ENCODE results near the gene CBLN1. TPM values are rescaled to one million over a fixed set of nuclear protein-coding genes. Genes with fewer than 3 reads are reported as not detected.

Gene CBLN1
- total and polyA plus RNA-seq, 4 donors, result 0.14 to 0.55 (median 0.33) TPM; not detected in 1

- H3K4me3 ChIP-seq (ENCODE audit: low read depth in 1 of 3, low read length in 3 of 3), result no peak overlapping the region
- H3K4me1 ChIP-seq (ENCODE audit: control insufficient read depth in 4 of 4, insufficient read depth in 4 of 4, low read length in 3 of 4), result no peaks in the 10 kb centered on the region
- no peak overlapping the region for H3K27ac ChIP-seq (ENCODE audit: low read depth in 1 of 2, low read length in 2 of 2)
- TF ChIP-seq TAF1 (conservative IDR thresholded peaks at IDR 0.05), result no peak
- TF ChIP-seq FOXA1 (IDR thresholded peaks at IDR 0.05), result no peak
- TF ChIP-seq EGR1 (IDR thresholded peaks at IDR 0.05; ENCODE audit: low read depth in 2 of 2), result no peak
- no peak for TF ChIP-seq CTCF (IDR thresholded peaks at IDR 0.05; ENCODE audit: low read depth, low read length, missing input control)
- TF ChIP-seq REST (IDR thresholded peaks at IDR 0.05), result no peak
- no peak for TF ChIP-seq YY1 (IDR thresholded peaks at IDR 0.05)
- no peak for TF ChIP-seq FOXA2 (IDR thresholded peaks at IDR 0.05)
- no peak for TF ChIP-seq MAX (IDR thresholded peaks at IDR 0.05)
- TF ChIP-seq NR2F2 (IDR thresholded peaks at IDR 0.05), result no peak
- TF ChIP-seq SP1 (IDR thresholded peaks at IDR 0.05), result no peak
- no peak for TF ChIP-seq GABPA (IDR thresholded peaks at IDR 0.05 in 1 of 2, conservative IDR thresholded peaks at IDR 0.05 in 1 of 2)
- TF ChIP-seq ATF3 (IDR thresholded peaks at IDR 0.05), result no peak
- TF ChIP-seq RAD21 (IDR thresholded peaks at IDR 0.05), result no peak
- TF ChIP-seq ZBTB33 (IDR thresholded peaks at IDR 0.05), result no peak
- no peak overlapping the region for H3K9ac ChIP-seq (ENCODE audit: low read depth in 1 of 2, low read length in 2 of 2)
- WGBS, result 73% methylated on average over 2 of the region's 2 CpGs
- no peak for DNase-seq (ENCODE audit: low spot score)
- peaks cover 2 to 7% (median 3%) of the 10 kb centered on the region in 4 donors for H3K27me3 ChIP-seq (ENCODE audit: control insufficient read depth in 4 of 4, insufficient read depth in 4 of 4, low read length in 3 of 4)
- H3K9me3 ChIP-seq (ENCODE audit: control insufficient read depth in 4 of 4, low read length in 3 of 4), result no peaks in the 10 kb centered on the region
- no peaks in the 10 kb centered on the region for H3K36me3 ChIP-seq (ENCODE audit: control insufficient read depth in 4 of 4, insufficient read depth in 3 of 4, low read depth in 1 of 4, low read length in 3 of 4)
Measured at GRCh38 chr16:49307176-49307575, 25.5 kb upstream of the CBLN1 start.

GRCh38 chr16:49305406-49305805 lies 23.8 kb upstream of the CBLN1 start:
- Histone ChIP-seq H3K36me3 (ENCODE audit: control insufficient read depth in 4 of 4, insufficient read depth in 3 of 4, low read depth in 1 of 4, low read length in 3 of 4) (no peaks in the 10 kb centered on the region), H3K9me3 (ENCODE audit: control insufficient read depth in 4 of 4, low read length in 3 of 4) (no peaks in the 10 kb centered on the region), H3K27me3 (ENCODE audit: control insufficient read depth in 4 of 4, insufficient read depth in 4 of 4, low read length in 3 of 4) (peaks cover 2 to 9% (median 3%) of the 10 kb centered on the region in 4 donors), H3K4me3 (ENCODE audit: low read depth in 1 of 3, low read length in 3 of 3) (no peak overlapping the region), H3K4me1 (ENCODE audit: control insufficient read depth in 4 of 4, insufficient read depth in 4 of 4, low read length in 3 of 4) (no peaks in the 10 kb centered on the region), H3K27ac (ENCODE audit: low read depth in 1 of 2, low read length in 2 of 2) (no peak overlapping the region), H3K9ac (ENCODE audit: low read depth in 1 of 2, low read length in 2 of 2) (no peak overlapping the region)
- TF ChIP-seq YY1 (IDR thresholded peaks at IDR 0.05) (no peak), HNF4A (conservative IDR thresholded peaks at IDR 0.05) (no peak), ZBTB33 (IDR thresholded peaks at IDR 0.05) (no peak), SP1 (IDR thresholded peaks at IDR 0.05) (no peak), HNF4G (IDR thresholded peaks at IDR 0.05) (no peak), GABPA (IDR thresholded peaks at IDR 0.05 in 1 of 2, conservative IDR thresholded peaks at IDR 0.05 in 1 of 2) (no peak), FOXA2 (IDR thresholded peaks at IDR 0.05) (no peak), RXRA (IDR thresholded peaks at IDR 0.05) (no peak), TAF1 (conservative IDR thresholded peaks at IDR 0.05) (no peak), JUND (IDR thresholded peaks at IDR 0.05) (no peak), ATF3 (IDR thresholded peaks at IDR 0.05) (no peak)
- no peak for DNase-seq (ENCODE audit: low spot score)

Data from liver (tissue), 9 donors.